A673 (cell line): ENCODE results near the gene SSBP2.
"Not testable (repeated sequence)": the region's sequence is repeated elsewhere in the genome, so short reads cannot be mapped to it uniquely, and the experiment has no call there.

Experiments used
- CTCF ChIP-seq: fragments of 300-800, 200-600 bp; sonication (generic); conservative IDR thresholded peaks from 2 replicates; pipeline ENCODE4 v1.5.1; 2017; ENCODE audit warnings: low read depth, mild to moderate bottlenecking, antibody characterized with exemption, low read length, moderate library complexity, mixed read lengths
- EZH2 ChIP-seq: fragments of 200-600 bp; sonication (generic); IDR thresholded peaks from 2 replicates; pipeline ENCODE4 v1.6.1; 2017; ENCODE audit warnings: borderline replicate concordance, low read depth, mild to moderate bottlenecking, mixed read lengths, antibody characterized with exemption, low read length; ENCODE audit not compliant: poor library complexity, severe bottlenecking

- TF ChIP-seq EZH2, CTCF: not testable (repeated sequence)
Measured at GRCh38 chr5:81503602-81504001, 247.3 kb downstream of the SSBP2 start.
